ENCODE results near the gene CCL4L2. TPM values are rescaled to one million over a fixed set of nuclear protein-coding genes. Genes with fewer than 3 reads are reported as not detected.

Gene CCL4L2
- total and polyA plus RNA-seq, 2 of the 8 experiments (the other 6 are each of a cell fraction or from before 2014, with no cell fraction given): not detected

DNA sequence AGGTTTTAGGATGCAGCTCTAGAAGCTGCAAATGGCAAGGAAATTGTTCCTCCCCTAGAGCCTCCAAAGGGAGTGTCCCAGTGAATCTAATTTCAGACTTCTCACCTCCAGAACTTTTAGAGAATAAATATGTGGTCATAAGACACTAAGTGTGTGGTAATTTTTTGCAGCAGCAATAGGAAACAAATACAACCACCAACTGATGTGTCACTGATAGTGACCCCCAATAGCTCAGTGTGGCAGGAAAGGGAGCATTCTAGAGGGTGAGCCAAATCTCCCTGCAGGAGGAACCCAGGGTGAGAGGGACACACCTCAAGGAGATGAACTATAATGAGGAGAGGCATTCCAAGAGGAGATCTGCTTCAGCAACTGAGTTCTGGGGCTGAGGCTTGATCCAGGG is 4.1 kb downstream of the CCL4L2 start:
- Histone ChIP-seq H4K20me1 (replicated peaks in 1 of 2; ENCODE audit: control insufficient read depth in 1 of 2, insufficient read depth in 2 of 2, low read length in 2 of 2) (no peaks in the 10 kb centered on the region), H2BK15ac (ENCODE audit: low read length) (no peak overlapping the region), H2BK20ac (ENCODE audit: low read length) (no peak overlapping the region), H2AFZ (ENCODE audit: low read length) (no peak overlapping the region), H3K4me3 (ENCODE audit: extremely low read depth in 1 of 4, insufficient read depth in 2 of 4, low read depth in 3 of 4, low read length in 4 of 4) (no peak overlapping the region), H3K14ac (ENCODE audit: insufficient read length) (no peak overlapping the region), H2AK5ac (ENCODE audit: low read depth, low read length) (no peak overlapping the region), H3K4me1 (replicated peaks in 1 of 4; ENCODE audit: control insufficient read depth in 3 of 4, insufficient read depth in 4 of 4, low read length in 3 of 4) (no peaks in the 10 kb centered on the region), H3K4ac (replicated peaks; ENCODE audit: insufficient read length, low read depth, low read length) (no peak overlapping the region), H3K56ac (replicated peaks; ENCODE audit: insufficient read length, low read depth, low read length) (no peak overlapping the region), H4K5ac (ENCODE audit: insufficient read length, low read depth, low read length) (no peak overlapping the region), H2BK5ac (ENCODE audit: low read depth, low read length) (no peak overlapping the region), H3K9ac (replicated peaks in 1 of 4; ENCODE audit: extremely low read depth in 1 of 4, low read depth in 3 of 4, low read length in 3 of 4) (no peak overlapping the region), H4K91ac (replicated peaks; ENCODE audit: insufficient read length, low read length) (no peak overlapping the region), H3K9me3 (ENCODE audit: insufficient read depth in 2 of 2, low read depth in 1 of 2, low read length in 1 of 2) (peaks cover 16 to 18% of the 10 kb centered on the region in 2 experiments; a peak in 3 of 4 replicates), H3K79me1 (ENCODE audit: low read depth, low read length) (no peaks in the 10 kb centered on the region), H2BK12ac (ENCODE audit: low read depth, low read length) (no peak overlapping the region), H3K23ac (ENCODE audit: insufficient read length) (no peak overlapping the region), H3K18ac (ENCODE audit: extremely low read depth, low read length) (no peak overlapping the region), H4K8ac (ENCODE audit: extremely low read depth, insufficient read depth, low read length) (no peak overlapping the region), H3K4me2 (ENCODE audit: insufficient read depth in 1 of 2, low read depth in 2 of 2, low read length in 2 of 2) (no peak overlapping the region), H3K27ac (ENCODE audit: low read depth, low read length) (no peak overlapping the region), H2BK120ac (replicated peaks; ENCODE audit: low read depth, low read length) (no peak overlapping the region), H3K27me3 (replicated peaks in 1 of 4; ENCODE audit: control insufficient read depth in 3 of 4, extremely low read depth in 1 of 4, insufficient read depth in 3 of 4, low read length in 3 of 4) (no peaks in the 10 kb centered on the region), H3K79me2 (ENCODE audit: control insufficient read depth in 1 of 2, insufficient read depth in 2 of 2, low read length in 2 of 2) (no peaks in the 10 kb centered on the region), H3K36me3 (ENCODE audit: control insufficient read depth in 2 of 4, insufficient read depth in 4 of 4, low read length in 3 of 4) (no peaks in the 10 kb centered on the region), H3K23me2 (ENCODE audit: low read depth, low read length) (no peaks in the 10 kb centered on the region)
- POLR2A ChIA-PET (ENCODE audit: partially characterized antibody): no interaction called here
- no peak for TF ChIP-seq NANOG (IDR thresholded peaks at IDR 0.05; ENCODE audit: insufficient read depth, low read depth, low read length, poor library complexity, severe bottlenecking)
- no peak for TF ChIP-seq CHD2 (IDR thresholded peaks at IDR 0.05; ENCODE audit: low read length)
- no peak for TF ChIP-seq FOSL1 (IDR thresholded peaks at IDR 0.05; ENCODE audit: insufficient read depth, low read depth, low read length)
- no peak for TF ChIP-seq ZNF274 (IDR thresholded peaks at IDR 0.05; ENCODE audit: borderline replicate concordance, extremely low read depth, low read length)
- TF ChIP-seq SRF (IDR thresholded peaks at IDR 0.05; ENCODE audit: low read depth, low read length): no peak
- TF ChIP-seq POLR2AphosphoS5 (IDR thresholded peaks at IDR 0.05; ENCODE audit: low read depth, low read length): no peak
- no peak for TF ChIP-seq KDM1A (IDR thresholded peaks at IDR 0.05; ENCODE audit: borderline replicate concordance, low read length)
- TF ChIP-seq PHF8 (conservative IDR thresholded peaks at IDR 0.05; ENCODE audit: low read depth, low read length): no peak
- TF ChIP-seq SIX5 (IDR thresholded peaks at IDR 0.05; ENCODE audit: low read depth, low read length): no peak
- TF ChIP-seq SP1 (IDR thresholded peaks at IDR 0.05; ENCODE audit: low read depth, low read length): no peak
- no peak for TF ChIP-seq CEBPB (IDR thresholded peaks at IDR 0.05; ENCODE audit: low read depth, low read length)
- FAIRE-seq (no peak), DNase-seq (ENCODE audit: low read depth in 1 of 2, low spot score in 2 of 2) (no peak)
- CTCF ChIA-PET (ENCODE audit: partially characterized antibody): interaction anchor here (1.3 kb wide), 1 partner anchor 66 kb away, joined by 4 read pairs; no protein-coding TSS in a partner anchor

Measured in H1 (cell line).